Heart left ventricle (tissue), 16 donors: ENCODE results near the gene FBLN2. TPM values are rescaled to one million over a fixed set of nuclear protein-coding genes. Genes with fewer than 3 reads are reported as not detected.
A peak's percentile ranks its signal among the peaks of the same experiment; 100 is the strongest.

ENCODE experiments used
- ATAC-seq, 4 donors: fragments of 200-7000 bp; cut with Tn5 transposase; one replicate each; pipeline ENCODE4 v1.9.1; 2020 to 2022; ENCODE audit warnings: moderate library complexity in 4 of 4, mild to moderate bottlenecking in 3 of 4, moderate number of reproducible peaks in 1 of 4
- DNase-seq, 5 donors: peaks; one replicate each; pipeline ENCODE4 v3.0.0-alpha.2; 2020
- H3K27ac ChIP-seq, 12 donors: fragments of 200-600 bp; sonication (generic) in 4 of 12; one replicate each; pipeline versions ENCODE4 v1.5.0 to v1.8.0; 2016 to 2022; ENCODE audit warnings: mild to moderate bottlenecking in 2 of 12
- H3K27me3 ChIP-seq, 9 donors: fragments of 200-600 bp; sonication (generic) in 2 of 9; one replicate each; pipeline versions ENCODE4 v1.5.1 to v1.8.0; 2016 to 2022; ENCODE audit warnings: mild to moderate bottlenecking in 3 of 9
- H3K36me3 ChIP-seq, 9 donors: fragments of 200-600 bp; sonication (generic) in 2 of 9; one replicate each; pipeline versions ENCODE4 v1.5.0 to v1.8.0; 2018 to 2022; ENCODE audit warnings: mild to moderate bottlenecking in 2 of 9
- H3K4me1 ChIP-seq, 12 donors: fragments of 200-600 bp; sonication (generic) in 4 of 12; one replicate each; pipeline versions ENCODE4 v1.5.0 to v1.8.0; 2016 to 2022; ENCODE audit warnings: mild to moderate bottlenecking in 3 of 12
- H3K4me3 ChIP-seq, 12 donors: fragments of 200-600 bp; sonication (generic) in 4 of 12; one replicate each; pipeline versions ENCODE4 v1.5.0 to v1.8.0; 2017 to 2022; ENCODE audit warnings: mild to moderate bottlenecking in 9 of 12, moderate library complexity in 4 of 12
- H3K9me3 ChIP-seq, 12 donors: fragments of 200-600 bp; sonication (generic) in 4 of 12; one replicate each; pipeline versions ENCODE4 v1.5.0 to v1.8.0; 2016 to 2022; ENCODE audit warnings: mild to moderate bottlenecking in 1 of 12
- CTCF ChIP-seq, 12 donors: fragments of 200-600 bp; sonication (generic) in 4 of 12; IDR thresholded peaks; one replicate each; pipeline versions ENCODE4 v1.5.0 to v1.8.0; 2018 to 2022; ENCODE audit warnings: antibody characterized with exemption in 12 of 12, mild to moderate bottlenecking in 5 of 12
- POLR2A ChIP-seq, 2 donors: fragments of 450-650 bp; IDR thresholded peaks; one replicate each; pipeline ENCODE4 v1.6.1; 2017; ENCODE audit warnings: antibody characterized with exemption in 2 of 2, mild to moderate bottlenecking in 2 of 2, moderate library complexity in 2 of 2
- WGBS, 4 donors: extraction: QIAGEN DNeasy Blood & Tissue Kit in 2 of 4; methylation state at CpG; one replicate each; pipeline versions ENCODE4 v1.1.5 to v1.1.7; 2013 to 2018; 5-methylcytosine and 5-hydroxymethylcytosine counted together
- intact Hi-C, 10 donors: fragments of 100-400 bp; cut with DNase I; formaldehyde crosslinking; loops; one replicate each; pipeline versions ENCODE4 v1.11.1 to v1.14.2; 2022
- polyA plus RNA-seq, 2 donors: library from polyadenylated mRNA; stranded (reverse); fragments of 200-250 nt; gene quantifications; one replicate each; pipeline ENCODE4 v1.2.3, GENCODE V29; 2013
- total RNA-seq, 9 donors: library from RNA; depleted of rRNA in 2 of 9; stranded (reverse); fragments of >200 nt in 2 of 9; fragmentation: NEBNext Ultra II Directional in 3 of 9; extraction: Animal tissue kit (Norgen Biotek cat#: 25700) in 3 of 9; gene quantifications; one replicate each; pipeline versions ENCODE4 v1.1.0 to v1.2.4, GENCODE V29; 2016 to 2023
- donor health status: ischemic (EF 13 %, LVEDD 7.1; RV severe dilation, severe dysfunction).
- donor health status: healthy with polysubstance abuse.
- donor health status: DM: no; HTN: yes; CAD: no.
- donor health status: DM: no; HTN: no; CAD: no.
- donor health status: ischemic (EF 25% LVEDD 6.9; RV normal size, moderate dysfunction).
- donor health status: ischemic (EF 25% LVEDD 5.7; RV mildly dilated, moderate dysfunction).
- donor health status: healthy.
- donor health status: DM: yes; HTN: yes; CAD: no.
- donor health status: ischemic (EF 35%, LVEDD 5.7; RV mildly dilated, moderate dysfunction).
- donor health status: nonischemic (EF 11% LVEDD 7.7; RV severe dilation, severe dysfunction).
- donor health status: DM: yes; HTN: yes; CAD: no.
- donor health status: PGD.
- donor health status: ischemic (EF 29% LVEDD 5.4; RV normal size, mild dysfunction).
- donor health status: nonischemic (EF 23%, LVEDD 6.1; RV moderate dilation, normal function).

The FBLN2 gene
- total and polyA plus RNA-seq, 11 donors: 16.5 to 118 (median 42.7) TPM

- H3K4me3 ChIP-seq: no peak overlapping the region
- peak in 2 of 4 donors; percentile 27 to 59 for ATAC-seq
- H3K4me1 ChIP-seq: peaks cover 0 to 34% (median 9%) of the 10 kb centered on the region in 12 donors
- 77 to 85% (median 81%) methylated on average over 6 of the region's 6 CpGs for WGBS, 4 donors
- DNase-seq: peak in 1 of 5 donors; percentile 49
- H3K36me3 ChIP-seq: no peaks in the 10 kb centered on the region
- TF ChIP-seq POLR2A (IDR thresholded peaks at IDR 0.05) (no peak), CTCF (IDR thresholded peaks at IDR 0.05) (no peak)
- peaks cover 0 to 16% (median 0%) of the 10 kb centered on the region in 12 donors for H3K9me3 ChIP-seq
- intact Hi-C loops: no loop called here
- peak overlapping the region in 4 of 12 donors; percentile 5 to 63 (median 51) for H3K27ac ChIP-seq
- H3K27me3 ChIP-seq: peaks cover 0 to 3% (median 0%) of the 10 kb centered on the region in 9 donors
Measured at GRCh38 chr3:13537909-13538296, 11.0 kb upstream of the FBLN2 start.

DNA sequence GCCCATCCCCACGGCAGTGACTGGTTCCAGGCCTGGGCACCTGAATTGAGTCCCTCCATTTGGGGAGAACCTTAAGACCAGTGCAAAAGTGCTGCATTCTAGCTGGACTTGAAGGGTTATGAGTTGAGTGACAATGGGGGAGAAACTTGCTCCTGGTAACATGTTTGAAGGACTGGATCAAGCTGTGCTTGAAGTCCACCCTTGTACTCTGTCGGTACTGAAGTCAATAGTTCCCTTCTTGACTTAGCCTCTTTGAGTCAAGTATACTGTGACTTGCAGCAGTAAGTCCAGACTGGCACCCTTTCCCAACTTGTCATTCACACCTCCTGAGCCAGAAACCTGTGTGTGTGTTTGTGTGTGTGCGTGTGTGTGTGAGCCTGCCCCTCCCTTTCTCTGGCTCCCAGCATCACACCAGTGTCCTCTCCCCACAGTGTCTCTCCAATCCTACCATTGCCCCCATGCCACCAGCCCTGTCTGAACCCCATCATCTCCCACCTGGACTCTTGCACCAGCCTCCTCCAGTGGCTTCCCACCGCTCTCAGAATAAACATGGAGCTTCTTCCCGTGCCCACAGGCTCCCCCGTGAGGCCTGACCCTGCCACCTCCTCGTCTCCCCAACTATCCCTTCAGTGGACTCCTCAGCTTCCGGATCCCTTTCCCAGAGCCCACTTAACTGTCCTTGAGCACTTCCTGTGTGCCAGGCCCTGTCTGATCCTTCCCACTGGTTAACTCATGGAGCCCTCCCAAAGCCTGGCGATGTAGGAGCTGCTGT lies 10.2 kb upstream of the FBLN2 start:
- H3K9me3 ChIP-seq: peaks cover 0 to 16% (median 0%) of the 10 kb centered on the region in 12 donors
- 84 to 85% (median 84%) methylated on average over 9 of the region's 9 CpGs for WGBS, 4 donors
- H3K36me3 ChIP-seq: no peaks in the 10 kb centered on the region
- DNase-seq: peak in 1 of 5 donors; percentile 36
- TF ChIP-seq CTCF (IDR thresholded peaks at IDR 0.05): no peak
- no peak for TF ChIP-seq POLR2A (IDR thresholded peaks at IDR 0.05)
- no peak overlapping the region for H3K4me3 ChIP-seq
- peaks cover 0 to 34% (median 9%) of the 10 kb centered on the region in 12 donors for H3K4me1 ChIP-seq
- peak overlapping the region in 9 of 12 donors; percentile 17 to 64 (median 47) for H3K27ac ChIP-seq
- intact Hi-C loops: no loop called here
- peaks cover 0 to 3% (median 0%) of the 10 kb centered on the region in 9 donors for H3K27me3 ChIP-seq
- ATAC-seq: no peak

DNA sequence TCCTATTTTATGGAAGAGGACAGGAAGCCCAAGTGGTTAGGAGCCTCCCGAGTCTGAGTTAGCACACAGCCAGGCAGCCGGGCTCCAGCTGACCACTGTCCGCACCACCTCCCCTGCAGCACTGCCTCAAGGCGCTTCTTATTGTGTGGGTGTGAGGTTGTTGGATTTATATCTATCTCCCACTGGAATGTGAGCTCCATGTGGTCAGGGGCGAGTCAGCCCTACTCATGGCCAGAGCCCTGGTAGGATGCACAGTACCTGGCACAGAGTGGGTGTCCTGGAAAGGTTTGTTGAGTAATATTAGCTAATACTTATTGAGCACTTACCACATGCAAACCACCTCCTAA lies 9.7 kb upstream of the FBLN2 start:
- H3K27ac ChIP-seq: peak overlapping the region in 10 of 12 donors; percentile 1 to 70 (median 50)
- DNase-seq (peak in 1 of 5 donors; percentile 56), ATAC-seq (peak in 1 of 4 donors; percentile 21)
- 79 to 89% (median 84%) methylated on average over 5 of the region's 5 CpGs for WGBS, 4 donors
- H3K9me3 ChIP-seq: peaks cover 0 to 16% (median 0%) of the 10 kb centered on the region in 12 donors
- H3K4me3 ChIP-seq: no peak overlapping the region
- TF ChIP-seq POLR2A (IDR thresholded peaks at IDR 0.05): no peak
- no peak for TF ChIP-seq CTCF (IDR thresholded peaks at IDR 0.05)
- intact Hi-C loops: no loop called here
- H3K27me3 ChIP-seq: peaks cover 0 to 3% (median 0%) of the 10 kb centered on the region in 9 donors
- no peaks in the 10 kb centered on the region for H3K36me3 ChIP-seq
- H3K4me1 ChIP-seq: peaks cover 0 to 34% (median 9%) of the 10 kb centered on the region in 12 donors

DNA sequence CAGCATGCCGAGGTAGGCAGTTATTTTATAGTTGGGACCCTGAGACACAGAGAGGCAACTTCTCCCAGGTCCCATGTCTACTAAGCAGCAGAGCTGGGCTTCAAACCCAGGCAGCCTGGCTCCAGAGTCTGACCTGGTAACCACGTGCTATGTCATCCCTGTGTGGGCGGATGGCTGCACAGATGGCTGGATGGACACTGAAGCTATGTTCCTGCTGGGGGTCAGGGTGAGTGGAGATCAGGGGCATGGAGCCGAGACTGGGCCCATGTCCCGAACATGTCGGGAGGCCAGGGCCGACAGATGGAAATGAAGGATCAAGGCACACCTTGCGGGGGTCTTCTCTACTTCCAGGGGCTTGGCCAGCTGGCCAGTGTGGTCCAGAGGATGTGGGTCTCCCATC lies 9.3 kb upstream of the FBLN2 start:
- TF ChIP-seq POLR2A (IDR thresholded peaks at IDR 0.05) (no peak), CTCF (IDR thresholded peaks at IDR 0.05) (no peak)
- 75 to 88% (median 81%) methylated on average over 7 to 8 of the region's 8 CpGs for WGBS, 4 donors
- ATAC-seq: peak in 1 of 4 donors; percentile 14
- Histone ChIP-seq H3K36me3 (no peaks in the 10 kb centered on the region), H3K9me3 (peaks cover 0 to 16% (median 0%) of the 10 kb centered on the region in 12 donors), H3K27ac (peak overlapping the region in 9 of 12 donors; percentile 36 to 70 (median 46)), H3K27me3 (peaks cover 0 to 3% (median 0%) of the 10 kb centered on the region in 9 donors), H3K4me1 (peaks cover 0 to 35% (median 9%) of the 10 kb centered on the region in 12 donors), H3K4me3 (no peak overlapping the region)
- DNase-seq: peak in 1 of 5 donors; percentile 58
- intact Hi-C loops: no loop called here
